Neural cell (in vitro differentiated cells): ENCODE data around the gene ALLC. TPM values are rescaled to one million over a fixed set of nuclear protein-coding genes. Genes with fewer than 3 reads are reported as not detected.

Experiments used
- H2AFZ ChIP-seq: fragments of 200-600, 300-800 bp; sonication (generic), shearing (Covaris generic); 2 replicates; pipeline ENCODE4 v1.6.0; 2014; ENCODE audit warnings: low read depth, mild to moderate bottlenecking, antibody characterized with exemption, low read length, moderate library complexity
- H3F3A ChIP-seq: fragments of 200-600 bp; shearing (Covaris generic); 2 replicates; pipeline ENCODE4 v1.6.1; 2016; ENCODE audit warnings: mild to moderate bottlenecking, moderate library complexity, mixed read lengths, antibody characterized with exemption, low read length; ENCODE audit not compliant: insufficient read depth, poor library complexity, severe bottlenecking
- H3K27ac ChIP-seq: fragments of 200-600, 300-800 bp; sonication (generic), shearing (Covaris generic); 2 replicates; pipeline ENCODE4 v1.5.1; 2014; ENCODE audit warnings: mild to moderate bottlenecking, low read length, moderate library complexity
- H3K27me3 ChIP-seq: fragments of 300-800, 200-600 bp; sonication (generic), shearing (Covaris generic); 2 replicates; pipeline ENCODE4 v1.6.0; 2014; ENCODE audit warnings: mild to moderate bottlenecking, low read depth, low read length, moderate library complexity; ENCODE audit not compliant: insufficient read depth
- H3K36me3 ChIP-seq: fragments of 300-800, 200-600 bp; sonication (generic), shearing (Covaris generic); 2 replicates; pipeline ENCODE4 v1.5.1; 2014; ENCODE audit warnings: mild to moderate bottlenecking, antibody characterized with exemption, low read length, moderate library complexity; ENCODE audit not compliant: insufficient read depth
- H3K4me2 ChIP-seq: fragments of 300-800, 200-600 bp; sonication (generic), shearing (Covaris generic); 2 replicates; pipeline ENCODE4 v1.6.0; 2014; ENCODE audit warnings: mild to moderate bottlenecking, low read length
- H3K4me3 ChIP-seq: fragments of 300-800, 200-600 bp; sonication (generic), shearing (Covaris generic); 2 replicates; pipeline ENCODE4 v1.5.1; 2014; ENCODE audit warnings: mild to moderate bottlenecking, low read length, moderate library complexity
- H3K79me2 ChIP-seq: fragments of 200-600 bp; shearing (Covaris generic); replicated peaks from 2 replicates; pipeline ENCODE4 v1.6.0; 2014; ENCODE audit warnings: mild to moderate bottlenecking, low read length, moderate library complexity; ENCODE audit not compliant: insufficient read depth
- H3K9ac ChIP-seq: fragments of 300-800, 200-600 bp; sonication (generic), shearing (Covaris generic); 2 replicates; pipeline ENCODE4 v1.6.1; 2016; ENCODE audit warnings: mild to moderate bottlenecking, low read length, mixed read lengths
- H3K9me2 ChIP-seq: fragments of 200-600 bp; shearing (Covaris generic); 2 replicates; pipeline ENCODE4 v1.6.1; 2016; ENCODE audit warnings: mild to moderate bottlenecking, low read length, mixed read lengths; ENCODE audit not compliant: insufficient read depth
- H3K9me3 ChIP-seq: fragments of 200-600, 300-800 bp; sonication (generic), shearing (Covaris generic); 2 replicates; pipeline ENCODE4 v1.6.1; 2016; ENCODE audit warnings: mild to moderate bottlenecking, mixed run types, low read length, moderate library complexity, mixed read lengths
- H4K20me1 ChIP-seq: fragments of 200-600 bp; shearing (Covaris generic); 2 replicates; pipeline ENCODE4 v1.6.1; 2016; ENCODE audit warnings: mild to moderate bottlenecking, mixed run types; ENCODE audit not compliant: insufficient read depth
- EP300 ChIP-seq: fragments of 450-650 bp; conservative IDR thresholded peaks from 2 replicates; pipeline ENCODE4 v1.6.1; 2014; ENCODE audit warnings: antibody characterized with exemption, mild to moderate bottlenecking, moderate library complexity; ENCODE audit not compliant: poor library complexity, severe bottlenecking
- EZH2 ChIP-seq: fragments of 200-600, 300-800 bp; shearing (Covaris generic), sonication (generic); IDR thresholded peaks from 2 replicates; pipeline ENCODE4 v1.6.1; 2014; ENCODE audit warnings: antibody characterized with exemption, low read length, borderline replicate concordance, mild to moderate bottlenecking; ENCODE audit not compliant: insufficient read depth, poor library complexity, severe bottlenecking
- MXI1 ChIP-seq: fragments of 450-650 bp; conservative IDR thresholded peaks from 2 replicates; pipeline ENCODE4 v1.6.1; 2014; ENCODE audit warnings: antibody characterized with exemption, mild to moderate bottlenecking; ENCODE audit not compliant: poor library complexity, severe bottlenecking
- POLR2AphosphoS5 ChIP-seq: IDR thresholded peaks from 2 replicates; pipeline ENCODE4 v1.6.1; 2012
- RAD21 ChIP-seq: fragments of 450-650 bp; conservative IDR thresholded peaks from 2 replicates; pipeline ENCODE4 v1.6.1; 2014; ENCODE audit warnings: antibody characterized with exemption, mild to moderate bottlenecking, moderate library complexity
- SMC3 ChIP-seq: fragments of 450-650 bp; conservative IDR thresholded peaks from 2 replicates; pipeline ENCODE4 v1.6.1; 2014; ENCODE audit warnings: antibody characterized with exemption, mild to moderate bottlenecking, moderate library complexity; ENCODE audit not compliant: poor library complexity
- TAF1 ChIP-seq: IDR thresholded peaks from 2 replicates; pipeline ENCODE4 v1.6.1; 2012; ENCODE audit warnings: low read depth
- polyA plus RNA-seq: library from polyadenylated mRNA; depleted of rRNA; stranded (reverse); fragments of >200 nt; gene quantifications from 2 replicates; pipeline ENCODE4 v1.2.3, GENCODE V29; 2014
- TF ChIP-seq, protein P1 (sequence below): fragments of 450-650 bp; IDR thresholded peaks from 2 replicates; pipeline ENCODE4 v1.5.1; 2014; ENCODE audit warnings: antibody characterized with exemption, mild to moderate bottlenecking, moderate library complexity; ENCODE audit not compliant: poor library complexity, severe bottlenecking
- TF ChIP-seq, protein P2 (sequence below): IDR thresholded peaks from 2 replicates; pipeline ENCODE4 v1.6.1; 2012; ENCODE audit warnings: borderline replicate concordance

The ALLC gene
- polyA plus RNA-seq, 1 donor from 2014 or later = 0.33 TPM

DNA sequence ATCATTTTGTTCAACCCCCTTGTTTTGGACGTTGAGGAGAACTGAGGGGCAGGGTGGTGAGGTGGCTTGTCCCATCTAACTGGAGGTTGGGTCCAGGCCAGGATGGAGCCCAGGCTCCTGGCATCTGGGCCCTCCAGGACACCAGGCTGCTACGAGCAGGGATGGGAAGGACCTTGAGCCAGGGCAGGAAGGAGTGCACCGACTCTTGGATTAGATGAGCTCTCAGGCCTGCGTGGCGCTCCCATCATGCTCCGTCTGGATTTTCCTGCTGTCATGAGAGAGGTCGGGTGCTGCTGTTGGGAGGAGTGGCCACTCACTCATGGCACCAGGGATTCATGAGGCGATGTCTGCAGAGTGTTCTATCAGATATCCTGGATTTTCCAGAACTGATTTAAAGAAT, 18.3 kb upstream of the ALLC start:
- Histone ChIP-seq H3F3A (no peaks in the 10 kb centered on the region), H3K9ac (no peak overlapping the region), H3K4me3 (no peak overlapping the region), H3K9me2 (no peaks in the 10 kb centered on the region), H3K9me3 (no peaks in the 10 kb centered on the region), H3K79me2 (no peaks in the 10 kb centered on the region), H3K27ac (no peak overlapping the region), H3K27me3 (no peaks in the 10 kb centered on the region), H2AFZ (no peak overlapping the region), H3K36me3 (no peaks in the 10 kb centered on the region), H4K20me1 (no peaks in the 10 kb centered on the region), H3K4me2 (no peak overlapping the region)
- no peak for TF ChIP-seq SMC3
- TF ChIP-seq RAD21 = no peak

DNA sequence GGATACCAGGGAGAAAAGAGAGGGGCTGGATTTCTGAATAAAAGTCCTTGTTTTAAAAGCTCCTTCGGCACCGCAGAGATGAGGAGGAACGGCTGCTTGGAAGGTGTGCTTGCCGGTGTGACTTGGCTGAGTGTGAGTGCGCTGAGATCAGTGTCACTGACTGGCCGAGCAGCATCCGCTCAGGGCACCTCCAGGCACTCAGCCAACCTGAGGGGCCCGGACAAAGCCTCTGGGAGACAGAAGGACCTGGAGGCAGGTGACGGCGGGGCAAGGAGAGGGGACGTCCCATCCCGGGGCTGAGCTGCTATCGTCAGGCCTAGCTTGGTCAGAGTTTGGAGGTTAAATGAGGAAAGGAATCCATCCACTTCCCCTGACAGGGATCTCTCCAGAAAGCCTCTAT, 16.8 kb upstream of the ALLC start:
- no peak overlapping the region for H3K4me2 ChIP-seq
- H3K4me3 ChIP-seq = no peak overlapping the region
- no peaks in the 10 kb centered on the region for H3K9me3 ChIP-seq
- H3K27ac ChIP-seq = no peak overlapping the region
- H3K36me3 ChIP-seq = no peaks in the 10 kb centered on the region
- H2AFZ ChIP-seq = no peak overlapping the region
- no peaks in the 10 kb centered on the region for H3K9me2 ChIP-seq
- H3K79me2 ChIP-seq = no peaks in the 10 kb centered on the region
- H4K20me1 ChIP-seq = no peaks in the 10 kb centered on the region
- H3F3A ChIP-seq = no peaks in the 10 kb centered on the region
- H3K9ac ChIP-seq = no peak overlapping the region
- TF ChIP-seq, protein P1, sequence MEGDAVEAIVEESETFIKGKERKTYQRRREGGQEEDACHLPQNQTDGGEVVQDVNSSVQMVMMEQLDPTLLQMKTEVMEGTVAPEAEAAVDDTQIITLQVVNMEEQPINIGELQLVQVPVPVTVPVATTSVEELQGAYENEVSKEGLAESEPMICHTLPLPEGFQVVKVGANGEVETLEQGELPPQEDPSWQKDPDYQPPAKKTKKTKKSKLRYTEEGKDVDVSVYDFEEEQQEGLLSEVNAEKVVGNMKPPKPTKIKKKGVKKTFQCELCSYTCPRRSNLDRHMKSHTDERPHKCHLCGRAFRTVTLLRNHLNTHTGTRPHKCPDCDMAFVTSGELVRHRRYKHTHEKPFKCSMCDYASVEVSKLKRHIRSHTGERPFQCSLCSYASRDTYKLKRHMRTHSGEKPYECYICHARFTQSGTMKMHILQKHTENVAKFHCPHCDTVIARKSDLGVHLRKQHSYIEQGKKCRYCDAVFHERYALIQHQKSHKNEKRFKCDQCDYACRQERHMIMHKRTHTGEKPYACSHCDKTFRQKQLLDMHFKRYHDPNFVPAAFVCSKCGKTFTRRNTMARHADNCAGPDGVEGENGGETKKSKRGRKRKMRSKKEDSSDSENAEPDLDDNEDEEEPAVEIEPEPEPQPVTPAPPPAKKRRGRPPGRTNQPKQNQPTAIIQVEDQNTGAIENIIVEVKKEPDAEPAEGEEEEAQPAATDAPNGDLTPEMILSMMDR = no peak
- TF ChIP-seq, protein P2, sequence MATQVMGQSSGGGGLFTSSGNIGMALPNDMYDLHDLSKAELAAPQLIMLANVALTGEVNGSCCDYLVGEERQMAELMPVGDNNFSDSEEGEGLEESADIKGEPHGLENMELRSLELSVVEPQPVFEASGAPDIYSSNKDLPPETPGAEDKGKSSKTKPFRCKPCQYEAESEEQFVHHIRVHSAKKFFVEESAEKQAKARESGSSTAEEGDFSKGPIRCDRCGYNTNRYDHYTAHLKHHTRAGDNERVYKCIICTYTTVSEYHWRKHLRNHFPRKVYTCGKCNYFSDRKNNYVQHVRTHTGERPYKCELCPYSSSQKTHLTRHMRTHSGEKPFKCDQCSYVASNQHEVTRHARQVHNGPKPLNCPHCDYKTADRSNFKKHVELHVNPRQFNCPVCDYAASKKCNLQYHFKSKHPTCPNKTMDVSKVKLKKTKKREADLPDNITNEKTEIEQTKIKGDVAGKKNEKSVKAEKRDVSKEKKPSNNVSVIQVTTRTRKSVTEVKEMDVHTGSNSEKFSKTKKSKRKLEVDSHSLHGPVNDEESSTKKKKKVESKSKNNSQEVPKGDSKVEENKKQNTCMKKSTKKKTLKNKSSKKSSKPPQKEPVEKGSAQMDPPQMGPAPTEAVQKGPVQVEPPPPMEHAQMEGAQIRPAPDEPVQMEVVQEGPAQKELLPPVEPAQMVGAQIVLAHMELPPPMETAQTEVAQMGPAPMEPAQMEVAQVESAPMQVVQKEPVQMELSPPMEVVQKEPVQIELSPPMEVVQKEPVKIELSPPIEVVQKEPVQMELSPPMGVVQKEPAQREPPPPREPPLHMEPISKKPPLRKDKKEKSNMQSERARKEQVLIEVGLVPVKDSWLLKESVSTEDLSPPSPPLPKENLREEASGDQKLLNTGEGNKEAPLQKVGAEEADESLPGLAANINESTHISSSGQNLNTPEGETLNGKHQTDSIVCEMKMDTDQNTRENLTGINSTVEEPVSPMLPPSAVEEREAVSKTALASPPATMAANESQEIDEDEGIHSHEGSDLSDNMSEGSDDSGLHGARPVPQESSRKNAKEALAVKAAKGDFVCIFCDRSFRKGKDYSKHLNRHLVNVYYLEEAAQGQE = no peak
- TF ChIP-seq TAF1 (no peak), MXI1 (no peak), SMC3 (no peak), EP300 (no peak), RAD21 (no peak), POLR2AphosphoS5 (no peak), EZH2 (no peak)
- no peaks in the 10 kb centered on the region for H3K27me3 ChIP-seq

DNA sequence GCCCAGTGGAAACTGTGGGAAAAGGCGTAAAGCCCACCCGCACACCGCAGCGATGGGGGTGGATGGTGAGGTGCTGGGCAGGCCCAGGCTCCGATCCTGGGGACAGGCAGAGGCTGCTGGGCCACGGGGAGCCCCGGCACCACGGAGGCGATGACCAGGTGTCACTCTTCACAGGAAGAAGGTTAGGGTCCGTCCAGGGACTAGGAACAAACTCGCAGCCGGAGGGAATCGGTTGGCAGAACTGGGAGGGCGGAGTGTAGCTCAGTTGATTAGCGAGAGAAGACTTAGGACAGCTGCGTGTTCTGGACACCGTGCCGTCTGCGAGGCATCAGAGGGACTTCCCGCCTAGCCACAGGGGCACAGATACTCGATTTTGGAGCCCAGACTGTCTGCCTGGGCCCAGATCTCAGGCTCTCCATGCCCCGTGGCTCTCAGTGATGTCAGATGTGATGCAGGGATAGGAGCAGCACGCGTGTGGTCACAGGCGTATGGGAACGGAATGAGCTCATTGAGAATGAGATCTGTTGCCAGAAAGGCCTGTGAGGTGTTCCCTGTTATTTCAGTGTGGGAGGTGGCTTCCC, 16.1 kb upstream of the ALLC start:
- Histone ChIP-seq H3K4me2 (no peak overlapping the region), H3F3A (no peaks in the 10 kb centered on the region), H3K4me3 (no peak overlapping the region), H3K9me3 (no peaks in the 10 kb centered on the region), H3K36me3 (no peaks in the 10 kb centered on the region), H2AFZ (no peak overlapping the region), H3K79me2 (no peaks in the 10 kb centered on the region), H3K27ac (no peak overlapping the region), H3K27me3 (no peaks in the 10 kb centered on the region), H4K20me1 (no peaks in the 10 kb centered on the region), H3K9me2 (no peaks in the 10 kb centered on the region), H3K9ac (no peak overlapping the region)
- TF ChIP-seq, protein P1 = no peak
- TF ChIP-seq POLR2AphosphoS5 (no peak), TAF1 (no peak), EZH2 (no peak), MXI1 (no peak), SMC3 (no peak), EP300 (no peak), RAD21 (no peak)
- TF ChIP-seq, protein P2 = no peak
